Thoracic aorta (tissue), 2 donors: ENCODE results near the gene GOLIM4. TPM values are rescaled to one million over a fixed set of nuclear protein-coding genes. Genes with fewer than 3 reads are reported as not detected.

ENCODE experiments used
- ATAC-seq: fragments of 150-250 bp; one replicate; pipeline ENCODE4 v1.8.0; 2017; ENCODE audit warnings: low read depth; ENCODE audit not compliant: insufficient number of reproducible peaks, low FRiP score
- DNase-seq: peaks from one replicate; pipeline ENCODE4 v3.0.0-alpha.2; 2020; ENCODE audit warnings: low spot score
- H3K27ac ChIP-seq, 2 donors: fragments of 200-600 bp; sonication (generic); 1 replicate in 1 of 2; 2 replicates in 1 of 2; pipeline ENCODE4 v1.5.1; 2016; ENCODE audit warnings: mild to moderate bottlenecking in 2 of 2, moderate library complexity in 2 of 2
- H3K27me3 ChIP-seq: fragments of 200-600 bp; sonication (generic); replicated peaks from 2 replicates; pipeline ENCODE4 v1.6.0; 2016; ENCODE audit warnings: mild to moderate bottlenecking; ENCODE audit not compliant: insufficient read depth
- H3K36me3 ChIP-seq: fragments of 200-600 bp; sonication (generic); one replicate; pipeline ENCODE4 v1.5.1; 2016
- H3K4me1 ChIP-seq, 2 donors: fragments of 200-600 bp; sonication (generic); 1 replicate in 1 of 2; 2 replicates in 1 of 2; pipeline versions ENCODE4 v1.5.1 to v1.6.0; 2016; ENCODE audit warnings: low read depth in 2 of 2, mild to moderate bottlenecking in 1 of 2; ENCODE audit not compliant: control insufficient read depth in 1 of 2
- H3K4me3 ChIP-seq: fragments of 200-600 bp; sonication (generic); 2 replicates; pipeline ENCODE4 v1.5.1; 2016; ENCODE audit warnings: mild to moderate bottlenecking
- H3K9me3 ChIP-seq: fragments of 200-600 bp; sonication (generic); 2 replicates; pipeline ENCODE4 v1.5.1; 2016
- CTCF ChIP-seq: fragments of 200-600 bp; sonication (generic); IDR thresholded peaks from one replicate; pipeline ENCODE4 v1.5.1; 2019; ENCODE audit warnings: antibody characterized with exemption
- total RNA-seq, 2 donors: library from RNA; depleted of rRNA; stranded (reverse); fragments of >200 nt; gene quantifications; one replicate each; pipeline versions ENCODE4 v1.1.0 to v1.2.3, GENCODE V29; 2016

GOLIM4 gene
- total RNA-seq, 2 donors from 2014 or later, result 43.1 to 49.5 TPM

GRCh38 chr3:168049367-168049974 lies 46.3 kb downstream of the GOLIM4 start:
- DNase-seq (no peak), ATAC-seq (peak; percentile 71)
- no peak overlapping the region for H3K27ac ChIP-seq
- no peak overlapping the region for H3K4me3 ChIP-seq
- no peak for TF ChIP-seq CTCF
- no peaks in the 10 kb centered on the region for H3K9me3 ChIP-seq
- no peaks in the 10 kb centered on the region for H3K27me3 ChIP-seq
- H3K4me1 ChIP-seq, result peaks cover 23 to 45% of the 10 kb centered on the region in 2 donors
- H3K36me3 ChIP-seq, result no peaks in the 10 kb centered on the region

- TF ChIP-seq CTCF, result no peak
- Histone ChIP-seq H3K36me3 (peaks cover 3% of the 10 kb centered on the region), H3K4me3 (no peak overlapping the region), H3K27me3 (no peaks in the 10 kb centered on the region), H3K4me1 (peaks cover 23 to 45% of the 10 kb centered on the region in 2 donors), H3K9me3 (no peaks in the 10 kb centered on the region), H3K27ac (no peak overlapping the region)
- DNase-seq (no peak), ATAC-seq (no peak)
These were observed 47.1 kb downstream of the GOLIM4 start for GRCh38 chr3:168048414-168049330.

- Histone ChIP-seq H3K4me1 (peaks cover 22 to 42% of the 10 kb centered on the region in 2 donors), H3K27ac (no peak overlapping the region), H3K36me3 (peaks cover 3% of the 10 kb centered on the region), H3K27me3 (no peaks in the 10 kb centered on the region), H3K4me3 (no peak overlapping the region), H3K9me3 (no peaks in the 10 kb centered on the region)
- DNase-seq (no peak), ATAC-seq (no peak)
- TF ChIP-seq CTCF, result no peak
These were observed 47.8 kb downstream of the GOLIM4 start for GRCh38 chr3:168047936-168048335.

- H3K36me3 ChIP-seq, result peaks cover 3% of the 10 kb centered on the region
- no peaks in the 10 kb centered on the region for H3K9me3 ChIP-seq
- H3K4me3 ChIP-seq, result no peak overlapping the region
- H3K4me1 ChIP-seq, result peaks cover 15 to 35% of the 10 kb centered on the region in 2 donors
- ATAC-seq, result no peak
- H3K27me3 ChIP-seq, result no peaks in the 10 kb centered on the region
- peak; percentile 78 for TF ChIP-seq CTCF
- no peak overlapping the region for H3K27ac ChIP-seq
- DNase-seq, result no peak
These were observed 48.4 kb downstream of the GOLIM4 start for GRCh38 chr3:168047190-168047795.

GRCh38 chr3:168044049-168044448 lies 51.7 kb downstream of the GOLIM4 start:
- Histone ChIP-seq H3K36me3 (peaks cover 3% of the 10 kb centered on the region), H3K9me3 (no peaks in the 10 kb centered on the region), H3K4me1 (peaks cover 2 to 8% of the 10 kb centered on the region in 2 donors), H3K4me3 (no peak overlapping the region), H3K27me3 (no peaks in the 10 kb centered on the region), H3K27ac (no peak overlapping the region)
- DNase-seq, result no peak
- no peak for ATAC-seq
- TF ChIP-seq CTCF, result no peak
